NB4 (cell line): ENCODE measurements around the gene ESR1.

Experiments used
- CTCF ChIP-seq: IDR thresholded peaks from one replicate; pipeline ENCODE4 v1.5.1; 2012; ENCODE audit warnings: low read depth, low read length
- MAX ChIP-seq: IDR thresholded peaks from 2 replicates; pipeline ENCODE4 v1.6.1; 2011; ENCODE audit warnings: low read depth, low read length
- POLR2A ChIP-seq: IDR thresholded peaks from 2 replicates; pipeline ENCODE4 v1.6.1; 2011; ENCODE audit warnings: mild to moderate bottlenecking; ENCODE audit not compliant: insufficient read length; ENCODE audit errors: extremely low read depth

DNA sequence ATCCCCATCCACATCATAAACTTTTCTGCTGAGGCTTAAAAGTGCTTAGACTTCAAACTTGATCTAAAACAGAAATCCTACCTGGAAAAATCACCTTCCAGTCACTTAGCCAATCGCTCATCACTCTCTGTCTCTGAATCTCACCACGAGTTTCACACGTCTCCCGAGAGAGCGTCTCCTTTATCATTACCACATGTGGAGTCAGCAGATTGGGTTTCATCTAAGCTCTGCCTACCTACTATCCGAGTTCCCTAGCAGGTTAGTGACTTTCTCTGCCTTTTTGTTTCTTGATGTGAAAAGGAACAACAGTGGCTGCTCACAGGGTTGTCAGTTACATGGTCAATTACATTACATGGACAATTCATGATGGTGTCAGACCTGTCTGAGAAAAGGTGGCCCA, 286.2 kb downstream of the ESR1 start:
- TF ChIP-seq POLR2A (no peak), MAX (no peak), CTCF (no peak)
